AG09319 (cell line): ENCODE data around the gene ZNF429.
"Not testable (repeated sequence)": the region's sequence is repeated elsewhere in the genome, so short reads cannot be mapped to it uniquely, and the experiment has no call there.

ENCODE experiments used
- DNase-seq: peaks from one replicate; pipeline ENCODE4 v3.0.0-alpha.2; 2010; ENCODE audit warnings: low read depth; ENCODE audit errors: extremely low read depth
- TF ChIP-seq, protein P1 (sequence below): IDR thresholded peaks from 2 replicates; pipeline ENCODE4 v1.5.1; 2011; ENCODE audit warnings: low read depth, mild to moderate bottlenecking, inconsistent platforms, low read length, moderate library complexity

ZNF429 gene

DNA sequence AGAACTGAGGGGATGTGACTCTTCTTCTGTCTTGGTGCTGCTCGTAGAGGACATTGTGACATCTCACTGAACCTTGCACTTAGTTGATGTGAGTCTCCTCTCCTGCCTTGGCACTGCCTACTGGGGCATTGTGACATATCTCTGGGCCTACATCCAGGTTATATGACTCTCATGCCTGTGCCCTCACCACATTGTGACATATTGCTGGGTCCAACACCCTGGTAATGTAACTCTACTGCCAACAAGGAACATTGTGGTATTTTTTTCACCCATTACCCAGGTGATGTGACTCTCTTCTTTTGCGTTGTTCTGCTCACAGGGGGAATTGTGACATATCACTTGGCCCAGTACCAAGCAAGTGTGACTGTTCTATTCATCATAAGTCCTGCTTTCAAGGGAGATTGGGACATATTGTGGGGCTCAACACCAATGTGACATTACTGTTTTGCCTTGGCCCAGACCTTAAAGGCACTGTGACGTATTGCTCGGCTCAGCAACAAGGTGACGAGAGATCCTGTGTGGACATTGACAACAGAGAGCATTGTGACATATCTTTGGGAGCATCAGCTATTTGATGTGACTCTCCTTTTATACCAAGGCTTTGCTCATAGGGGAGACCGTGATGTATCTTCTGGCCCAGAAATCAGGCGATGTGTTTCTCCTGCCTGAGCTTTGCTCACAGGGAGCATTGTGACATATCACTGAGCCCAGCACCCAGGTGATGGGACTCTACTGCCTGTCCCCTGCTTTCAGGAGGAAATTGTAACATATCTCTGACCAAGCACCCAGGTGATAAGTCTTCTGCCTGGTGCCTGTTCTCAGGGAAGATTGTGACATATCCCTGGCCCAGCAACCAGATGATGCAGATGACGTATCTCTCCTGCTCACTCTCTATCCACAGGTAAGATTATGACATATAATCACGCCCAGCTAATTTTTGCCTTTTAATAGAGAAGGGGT is 12.2 kb upstream of the ZNF429 start:
- no peak for DNase-seq
- TF ChIP-seq, protein P1, sequence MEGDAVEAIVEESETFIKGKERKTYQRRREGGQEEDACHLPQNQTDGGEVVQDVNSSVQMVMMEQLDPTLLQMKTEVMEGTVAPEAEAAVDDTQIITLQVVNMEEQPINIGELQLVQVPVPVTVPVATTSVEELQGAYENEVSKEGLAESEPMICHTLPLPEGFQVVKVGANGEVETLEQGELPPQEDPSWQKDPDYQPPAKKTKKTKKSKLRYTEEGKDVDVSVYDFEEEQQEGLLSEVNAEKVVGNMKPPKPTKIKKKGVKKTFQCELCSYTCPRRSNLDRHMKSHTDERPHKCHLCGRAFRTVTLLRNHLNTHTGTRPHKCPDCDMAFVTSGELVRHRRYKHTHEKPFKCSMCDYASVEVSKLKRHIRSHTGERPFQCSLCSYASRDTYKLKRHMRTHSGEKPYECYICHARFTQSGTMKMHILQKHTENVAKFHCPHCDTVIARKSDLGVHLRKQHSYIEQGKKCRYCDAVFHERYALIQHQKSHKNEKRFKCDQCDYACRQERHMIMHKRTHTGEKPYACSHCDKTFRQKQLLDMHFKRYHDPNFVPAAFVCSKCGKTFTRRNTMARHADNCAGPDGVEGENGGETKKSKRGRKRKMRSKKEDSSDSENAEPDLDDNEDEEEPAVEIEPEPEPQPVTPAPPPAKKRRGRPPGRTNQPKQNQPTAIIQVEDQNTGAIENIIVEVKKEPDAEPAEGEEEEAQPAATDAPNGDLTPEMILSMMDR: no peak

DNA sequence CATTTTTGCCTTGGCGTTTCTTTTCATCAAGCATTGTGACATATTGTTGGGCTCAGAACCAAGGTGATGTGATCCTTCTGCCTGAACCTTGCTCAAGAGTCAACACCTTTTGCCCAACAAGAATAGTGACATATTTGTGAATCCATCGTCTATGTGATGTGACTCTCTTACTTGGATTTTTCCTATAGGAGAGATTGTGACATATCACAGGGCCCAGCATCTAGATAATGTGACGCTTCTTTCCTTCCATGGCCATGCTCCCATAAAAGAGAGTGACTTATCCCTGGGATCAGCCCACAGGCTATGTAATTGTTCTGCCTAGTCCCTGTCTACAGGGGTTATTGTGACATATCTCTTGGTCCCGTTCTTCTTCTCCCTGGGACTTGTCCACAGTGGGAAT is 8.5 kb upstream of the ZNF429 start:
- no peak for DNase-seq
- TF ChIP-seq, protein P1: no peak

GRCh38 chr19:21498651-21499050 is 6.8 kb upstream of the ZNF429 start:
- TF ChIP-seq, protein P1: no peak
- DNase-seq: no peak

DNA sequence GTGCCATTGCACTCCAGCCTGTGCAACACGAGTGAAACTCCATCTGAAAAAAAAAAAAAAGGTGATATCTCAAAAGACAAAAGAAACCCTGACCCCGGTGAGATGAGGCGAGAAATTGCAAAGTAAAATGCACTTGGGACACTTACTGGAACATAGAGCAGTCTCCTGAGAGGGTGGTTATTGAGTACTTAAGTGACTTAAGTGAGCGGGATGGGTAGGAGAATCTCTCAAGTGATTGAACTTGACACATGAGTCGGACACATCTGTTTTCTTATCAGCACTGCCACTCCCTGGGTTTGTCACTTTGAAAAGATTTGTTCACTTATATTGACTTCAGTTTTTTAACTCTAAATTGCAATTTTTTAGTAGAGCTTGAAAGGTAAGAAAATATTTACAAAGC is 2.8 kb downstream of the ZNF429 start:
- no peak for DNase-seq
- TF ChIP-seq, protein P1: no peak

GRCh38 chr19:21511058-21511457 is 5.7 kb downstream of the ZNF429 start:
- DNase-seq: not testable (repeated sequence)

DNA sequence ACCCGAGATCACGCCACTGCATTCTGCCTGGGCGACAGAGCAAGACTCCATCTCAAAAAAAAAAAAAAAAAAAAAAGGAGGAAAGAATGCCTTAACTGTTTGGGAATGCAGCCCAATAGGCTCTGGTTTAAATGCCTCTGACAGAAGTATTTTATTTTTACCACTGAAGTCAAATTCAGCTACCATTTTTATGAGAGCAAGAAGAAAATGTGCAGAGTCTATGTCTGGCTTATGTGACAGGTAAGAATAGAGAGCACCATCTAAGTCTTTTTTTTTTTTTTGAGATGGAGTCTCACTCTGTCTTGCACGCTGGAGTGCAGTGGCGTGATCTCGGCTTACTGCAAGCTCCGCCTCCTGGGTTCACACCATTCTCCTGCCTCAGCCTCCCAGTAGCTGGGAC is 7.2 kb downstream of the ZNF429 start:
- not testable (repeated sequence) for DNase-seq

GRCh38 chr19:21513651-21514050 is 8.2 kb downstream of the ZNF429 start:
- TF ChIP-seq, protein P1: no peak
- DNase-seq: no peak

DNA sequence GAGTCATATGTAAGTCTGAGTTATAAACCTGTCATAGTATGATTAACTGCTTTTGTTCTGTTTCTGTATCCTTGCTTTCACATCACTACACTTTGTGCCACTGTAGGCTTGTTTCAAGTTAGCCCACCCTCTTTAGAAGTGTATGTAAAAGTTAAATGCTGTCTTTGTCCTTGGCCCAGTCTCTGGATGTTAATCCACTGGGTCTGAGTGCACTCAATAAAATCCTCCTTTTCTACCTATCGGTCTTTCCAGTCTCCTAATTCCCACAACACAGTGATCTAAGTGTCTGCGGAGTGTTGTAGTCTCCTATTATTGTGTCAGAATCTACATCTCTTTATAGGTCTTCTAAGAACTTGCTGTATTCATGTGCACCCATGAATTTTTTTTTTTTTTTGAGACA is 14.1 kb downstream of the ZNF429 start:
- TF ChIP-seq, protein P1: no peak
- no peak for DNase-seq
